Measurements from ENCODE around the gene RAPGEF3.

DNA sequence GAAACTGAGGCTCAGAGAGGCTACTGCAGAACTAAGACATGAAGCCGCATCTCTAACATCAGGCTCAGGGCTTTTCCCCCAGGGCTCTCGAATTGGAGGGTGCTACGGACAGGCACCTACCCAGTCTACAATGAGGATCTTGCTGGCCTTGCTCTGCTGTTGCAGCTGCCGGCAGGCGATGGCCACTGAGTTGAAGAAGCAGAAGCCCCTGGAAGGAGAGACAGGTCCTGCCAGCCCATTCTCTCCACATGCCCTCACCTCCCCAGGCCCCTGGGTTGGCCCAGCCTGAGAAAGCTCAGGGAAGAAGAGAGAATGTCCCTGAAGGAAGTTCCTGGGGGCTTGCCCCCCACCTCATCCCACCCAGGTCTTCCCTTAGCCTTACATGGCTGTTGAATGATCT, 30.5 kb upstream of the RAPGEF3 start:
- TF ChIP-seq POLR2AphosphoS5 (IDR thresholded peaks at IDR 0.05; ENCODE audit: borderline replicate concordance, low read depth, low read length) = no peak
- no peak for TF ChIP-seq EZH2 (IDR thresholded peaks at IDR 0.05)
- no peak for TF ChIP-seq FOXP2 (optimal IDR thresholded peaks at IDR 0.05; ENCODE audit: control extremely low read depth, extremely low read length, insufficient read depth)

Data from SK-N-MC (cell line).